HUES64 (cell line): Measurements from ENCODE around the gene FUT2.
"Not testable (repeated sequence)": the region's sequence is repeated elsewhere in the genome, so short reads cannot be mapped to it uniquely, and the experiment has no call there.

Source experiments
- H3K27ac ChIP-seq: 2 replicates; pipeline ENCODE4 v1.7.0; 2013; ENCODE audit warnings: low read depth, low read length, inconsistent platforms
- H3K27me3 ChIP-seq: 2 replicates; pipeline ENCODE4 v1.6.1; 2013; ENCODE audit warnings: mild to moderate bottlenecking, low read length; ENCODE audit not compliant: insufficient read depth
- H3K36me3 ChIP-seq: 2 replicates; pipeline ENCODE4 v1.6.1; 2013; ENCODE audit warnings: mild to moderate bottlenecking, low read length; ENCODE audit not compliant: insufficient read depth
- H3K4me1 ChIP-seq: 2 replicates; pipeline ENCODE4 v1.6.1; 2013; ENCODE audit warnings: mild to moderate bottlenecking, low read length, moderate library complexity; ENCODE audit not compliant: insufficient read depth
- H3K4me3 ChIP-seq: 2 replicates; pipeline ENCODE4 v1.5.1; 2013; ENCODE audit warnings: mild to moderate bottlenecking, low read length, moderate library complexity
- H3K9ac ChIP-seq: 2 replicates; pipeline ENCODE4 v1.6.1; 2013; ENCODE audit warnings: mild to moderate bottlenecking, low read depth, low read length
- H3K9me3 ChIP-seq: 2 replicates; pipeline ENCODE4 v1.6.1; 2013; ENCODE audit warnings: low read depth, low read length; ENCODE audit not compliant: insufficient read depth
- WGBS: fragments of 150-250, 120-280 bp; methylation state at CpG from one replicate; pipeline ENCODE4 v1.1.7; 2013; ENCODE audit warnings: missing lambda C conversion rate; 5-methylcytosine and 5-hydroxymethylcytosine counted together

Gene FUT2

DNA sequence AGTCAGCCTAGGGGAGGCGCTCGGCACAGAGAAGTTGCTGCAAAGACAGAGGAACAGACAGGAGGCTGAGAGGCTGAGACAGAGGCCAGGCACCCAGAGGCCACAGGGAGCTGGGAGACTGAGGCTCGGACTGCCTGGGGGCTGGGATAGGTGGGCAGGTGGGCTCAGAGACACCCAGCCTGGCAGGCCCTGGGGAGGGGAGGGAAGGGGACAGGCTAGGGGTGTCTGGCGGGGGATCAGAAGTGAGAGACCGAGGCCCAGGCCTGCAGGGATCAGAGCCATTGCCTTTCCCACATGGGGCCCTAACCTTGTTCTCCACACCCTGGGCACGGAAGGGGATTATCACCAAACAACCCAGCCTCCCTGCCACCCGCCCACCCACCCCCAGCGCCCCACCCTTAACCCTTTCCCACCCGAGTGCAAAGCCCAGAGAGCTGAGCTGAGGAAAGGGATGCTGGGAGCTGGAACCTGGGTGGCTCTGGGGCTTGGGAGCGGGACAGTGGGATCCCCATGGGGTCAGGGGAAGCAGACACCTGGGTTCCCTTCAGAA lies 24.2 kb upstream of the FUT2 start:
- H3K4me1 ChIP-seq = peaks cover 25% of the 10 kb centered on the region
- H3K27ac ChIP-seq = no peak overlapping the region
- WGBS = 84% methylated on average over 4 of the region's 10 CpGs
- peaks cover 11% of the 10 kb centered on the region for H3K27me3 ChIP-seq
- no peaks in the 10 kb centered on the region for H3K36me3 ChIP-seq
- no peak overlapping the region for H3K4me3 ChIP-seq
- no peaks in the 10 kb centered on the region for H3K9me3 ChIP-seq
- no peak overlapping the region for H3K9ac ChIP-seq

DNA sequence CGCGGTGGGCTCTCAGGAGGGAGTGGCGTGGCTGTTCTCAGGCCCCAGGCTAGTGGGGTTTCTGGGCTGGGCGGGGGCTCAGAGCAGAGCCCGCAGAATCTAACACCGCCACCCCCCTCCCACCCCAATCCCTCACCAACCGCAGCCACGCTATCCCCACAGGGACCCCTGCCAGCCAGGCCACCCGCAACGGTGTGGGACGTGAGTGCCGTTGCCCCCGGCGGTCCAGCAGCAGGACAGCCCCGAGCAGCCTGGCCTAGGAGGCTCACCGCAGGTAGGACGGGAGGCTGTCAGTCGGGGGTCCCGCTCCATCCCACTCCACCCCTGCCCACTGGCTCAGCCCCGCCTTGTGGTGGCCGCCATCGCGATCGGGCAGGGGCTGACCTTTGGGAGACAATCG lies 22.8 kb upstream of the FUT2 start, which contains the start of gene NTN5:
Gene NTN5 (minus strand): TSS at position 24 of the 400 bp plus-strand sequence. CDS start 2,031 bp downstream, outside the sequence.
- H3K4me3 ChIP-seq = peak within 1 kb of the TSS; percentile 26; the same call in 1 of the 2 replicates
- H3K4me1 ChIP-seq = peaks cover 25% of the 10 kb centered on the region
- H3K36me3 ChIP-seq = no peaks in the 10 kb centered on the region
- no peaks in the 10 kb centered on the region for H3K9me3 ChIP-seq
- whole genome bisulfite sequencing = 45% methylated on average over 25 of the region's 25 CpGs
- H3K9ac ChIP-seq = no peak within 1 kb of the TSS
- H3K27ac ChIP-seq = no peak within 1 kb of the TSS
- peaks cover 11% of the 10 kb centered on the region for H3K27me3 ChIP-seq

DNA sequence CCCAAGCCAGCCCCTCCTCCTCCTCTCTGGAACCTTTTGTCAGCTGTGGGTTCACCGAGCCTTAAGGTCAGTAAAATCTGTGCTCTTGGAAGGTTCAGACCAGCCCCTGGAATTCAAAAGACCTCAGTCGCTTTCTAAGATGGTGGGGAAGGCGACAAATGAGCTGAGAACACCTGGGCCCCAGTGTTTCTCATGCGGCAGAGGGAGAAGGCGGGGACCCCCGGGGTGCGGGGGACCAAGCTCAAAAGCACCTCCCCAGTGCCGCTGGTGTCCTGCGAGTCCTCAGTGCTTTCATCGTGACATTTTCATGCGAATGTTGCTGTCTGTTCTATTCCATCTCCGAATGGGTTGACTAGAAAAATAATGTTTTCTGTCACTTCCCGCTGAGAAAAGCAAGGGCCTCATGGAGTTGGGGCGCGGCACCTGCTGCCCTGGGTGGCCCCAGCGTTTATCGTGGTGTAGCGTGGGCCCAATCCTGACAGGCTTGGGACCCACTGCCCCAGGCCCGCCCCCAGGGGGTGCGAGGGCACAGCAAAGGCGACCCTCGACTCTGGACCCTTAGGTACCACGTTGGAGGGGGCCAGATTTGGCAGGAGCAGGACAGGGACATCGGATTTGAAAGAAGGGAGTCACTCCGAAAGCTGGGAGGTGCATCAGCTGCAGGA lies 22.2 kb upstream of the FUT2 start:
- peaks cover 25% of the 10 kb centered on the region for H3K4me1 ChIP-seq
- no peak overlapping the region for H3K27ac ChIP-seq
- H3K4me3 ChIP-seq = peak overlapping the region; percentile 26; the same call in 1 of the 2 replicates
- peaks cover 11% of the 10 kb centered on the region for H3K27me3 ChIP-seq
- WGBS = 40% methylated on average over 25 of the region's 25 CpGs
- H3K9ac ChIP-seq = no peak overlapping the region
- no peaks in the 10 kb centered on the region for H3K9me3 ChIP-seq
- H3K36me3 ChIP-seq = no peaks in the 10 kb centered on the region

DNA sequence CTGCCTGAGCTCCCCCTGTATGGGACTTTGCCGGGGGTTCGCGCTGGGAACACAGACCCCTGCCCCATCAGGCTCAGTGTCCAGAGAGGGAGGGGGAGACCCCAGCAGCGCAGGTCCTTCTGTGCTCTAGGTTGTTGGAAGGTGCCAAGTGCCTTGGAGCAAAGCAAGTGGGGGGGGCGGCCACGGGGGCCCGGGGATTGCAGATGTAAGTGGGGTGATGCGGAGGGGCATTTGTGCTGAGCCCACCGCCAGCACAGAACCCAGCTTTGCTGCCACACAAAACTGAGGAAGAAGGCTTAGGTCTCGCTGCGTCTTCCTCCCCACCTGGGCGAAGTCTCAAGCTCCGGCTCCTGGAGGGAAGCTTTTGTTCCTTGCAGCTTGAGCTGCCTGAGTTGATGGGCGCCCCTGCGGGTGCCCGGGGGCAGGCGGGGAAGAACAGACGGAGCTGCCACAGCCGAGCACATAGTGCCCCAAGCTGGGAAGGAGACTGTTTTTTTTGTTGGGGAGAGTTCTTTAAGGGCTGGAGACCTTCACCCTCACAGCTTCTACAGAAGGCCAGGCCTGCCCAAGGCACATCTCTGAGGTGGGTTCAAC lies 21.5 kb upstream of the FUT2 start:
- Histone ChIP-seq H3K4me1 (peaks cover 25% of the 10 kb centered on the region), H3K9ac (no peak overlapping the region), H3K36me3 (no peaks in the 10 kb centered on the region), H3K9me3 (no peaks in the 10 kb centered on the region), H3K27me3 (peaks cover 11% of the 10 kb centered on the region), H3K27ac (no peak overlapping the region), H3K4me3 (no peak overlapping the region)
- 23% methylated on average over 19 of the region's 19 CpGs for WGBS

DNA sequence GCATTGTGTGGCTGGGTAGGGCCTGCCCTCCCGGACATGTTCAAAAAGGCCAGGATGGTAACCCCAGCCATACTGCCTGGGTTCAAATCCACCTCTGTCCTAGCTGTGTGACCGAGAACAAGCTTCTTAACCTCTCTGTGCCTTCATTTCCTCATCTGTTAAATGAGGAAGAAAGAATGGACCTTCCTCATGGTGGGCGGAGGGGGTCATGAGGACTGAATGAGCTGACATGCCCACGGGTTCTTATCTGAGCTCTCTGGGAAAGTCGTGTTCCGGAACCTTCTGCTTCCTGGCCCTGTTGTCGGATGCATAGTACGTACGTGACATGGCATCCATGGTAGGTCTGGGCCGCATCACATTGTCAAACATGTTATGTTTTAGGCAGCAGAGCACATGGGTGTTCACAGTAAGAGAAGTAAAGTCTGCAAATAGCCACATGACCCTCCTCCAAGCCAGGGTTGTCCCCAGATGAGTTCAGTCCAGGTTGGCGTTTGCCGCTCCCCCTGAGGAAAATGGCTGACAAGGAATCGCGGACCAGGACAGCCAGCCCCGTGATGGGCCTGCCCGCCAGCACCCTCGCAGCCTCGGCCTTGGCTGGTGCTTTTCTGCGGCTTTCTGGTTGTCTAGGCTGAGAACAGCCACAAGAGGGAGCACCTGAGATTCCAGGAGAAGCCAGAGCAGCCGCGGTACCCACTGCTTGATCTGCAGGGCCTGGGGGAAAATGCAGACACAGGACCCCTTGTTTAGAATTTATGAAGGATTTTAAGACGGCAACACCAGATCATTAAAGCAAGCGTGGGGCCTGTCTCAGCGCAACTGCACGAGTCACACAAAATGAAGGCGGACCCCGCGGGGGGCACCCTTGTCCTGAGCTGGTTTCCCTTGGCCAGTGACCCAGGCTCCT lies 20.6 kb upstream of the FUT2 start:
- Histone ChIP-seq H3K9me3 (no peaks in the 10 kb centered on the region), H3K4me1 (peaks cover 25% of the 10 kb centered on the region), H3K4me3 (no peak overlapping the region), H3K36me3 (no peaks in the 10 kb centered on the region), H3K27me3 (peaks cover 11% of the 10 kb centered on the region), H3K27ac (no peak overlapping the region), H3K9ac (no peak overlapping the region)
- WGBS = 39% methylated on average over 28 of the region's 28 CpGs

DNA sequence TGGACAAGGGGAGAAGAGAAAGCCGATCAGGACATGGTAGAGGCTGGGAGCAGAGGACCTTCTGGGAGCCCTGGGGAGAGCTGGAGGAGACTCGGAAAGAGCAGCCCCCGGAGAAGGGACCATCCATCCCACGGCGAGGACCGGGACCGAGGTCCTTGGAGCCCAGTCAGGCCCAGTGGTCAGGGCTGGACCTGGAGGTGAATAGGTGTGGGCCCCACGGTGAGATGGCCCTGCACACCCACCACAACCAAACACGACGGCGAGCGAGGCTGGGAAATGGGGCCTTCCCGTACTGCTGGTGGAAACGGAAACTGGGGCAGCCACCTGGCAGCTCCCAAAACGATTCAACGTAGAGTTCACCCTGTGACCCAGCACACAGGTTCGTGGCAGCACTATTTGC lies 19.3 kb upstream of the FUT2 start:
- Histone ChIP-seq H3K9me3 (no peaks in the 10 kb centered on the region), H3K9ac (no peak overlapping the region), H3K4me1 (peaks cover 25% of the 10 kb centered on the region), H3K27ac (no peak overlapping the region), H3K27me3 (peaks cover 11% of the 10 kb centered on the region), H3K36me3 (no peaks in the 10 kb centered on the region), H3K4me3 (no peak overlapping the region)
- WGBS = 91% methylated on average over 17 of the region's 17 CpGs

DNA sequence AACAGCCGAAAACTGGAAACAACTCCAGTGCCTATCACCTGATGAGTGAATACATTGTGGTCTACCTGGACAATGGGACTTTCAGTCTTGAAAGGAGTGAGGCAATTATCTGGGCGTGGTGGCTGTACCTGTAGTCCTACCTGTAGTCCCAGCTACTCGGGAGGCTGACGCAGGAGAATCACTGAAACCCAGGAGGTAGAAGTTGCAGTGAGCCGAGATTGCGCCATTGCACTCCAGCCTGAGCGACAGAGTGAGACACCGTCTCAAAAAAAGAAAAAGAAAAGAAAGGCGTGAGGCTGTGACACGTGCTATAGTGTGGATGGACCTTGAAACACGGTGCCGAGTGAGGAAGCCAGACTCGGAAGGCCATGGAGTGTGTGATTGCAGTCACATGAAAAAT lies 18.9 kb upstream of the FUT2 start:
- Histone ChIP-seq H3K4me3 (no peak overlapping the region), H3K4me1 (peaks cover 25% of the 10 kb centered on the region), H3K36me3 (no peaks in the 10 kb centered on the region), H3K9ac (no peak overlapping the region), H3K27ac (no peak overlapping the region), H3K9me3 (no peaks in the 10 kb centered on the region), H3K27me3 (peaks cover 11% of the 10 kb centered on the region)
- WGBS = 93% methylated on average over 13 of the region's 13 CpGs

DNA sequence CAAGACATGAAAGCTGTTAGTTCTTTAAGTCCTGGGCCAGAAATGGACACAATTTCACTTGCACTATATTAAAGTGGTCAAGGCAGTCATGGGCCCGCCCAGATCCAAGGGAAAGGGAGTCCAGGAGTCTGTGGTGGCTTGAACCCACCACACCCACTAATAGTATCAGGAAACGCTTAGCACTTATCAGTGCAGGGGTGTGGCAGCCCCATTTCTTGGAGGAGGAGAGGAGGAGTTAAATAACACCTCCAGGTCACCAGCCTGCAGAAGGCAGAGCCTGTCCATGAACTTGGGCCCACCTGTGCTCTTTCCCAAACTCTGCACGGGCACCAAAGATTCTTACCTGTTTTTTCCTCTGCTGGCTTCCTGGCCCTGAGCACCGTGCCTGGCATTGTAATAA lies 17.6 kb upstream of the FUT2 start:
- H3K9me3 ChIP-seq = no peaks in the 10 kb centered on the region
- peaks cover 24% of the 10 kb centered on the region for H3K4me1 ChIP-seq
- H3K4me3 ChIP-seq = no peak overlapping the region
- H3K27ac ChIP-seq = no peak overlapping the region
- WGBS = 86% methylated on average over 3 of the region's 4 CpGs
- no peak overlapping the region for H3K9ac ChIP-seq
- no peaks in the 10 kb centered on the region for H3K36me3 ChIP-seq
- H3K27me3 ChIP-seq = peaks cover 11% of the 10 kb centered on the region

DNA sequence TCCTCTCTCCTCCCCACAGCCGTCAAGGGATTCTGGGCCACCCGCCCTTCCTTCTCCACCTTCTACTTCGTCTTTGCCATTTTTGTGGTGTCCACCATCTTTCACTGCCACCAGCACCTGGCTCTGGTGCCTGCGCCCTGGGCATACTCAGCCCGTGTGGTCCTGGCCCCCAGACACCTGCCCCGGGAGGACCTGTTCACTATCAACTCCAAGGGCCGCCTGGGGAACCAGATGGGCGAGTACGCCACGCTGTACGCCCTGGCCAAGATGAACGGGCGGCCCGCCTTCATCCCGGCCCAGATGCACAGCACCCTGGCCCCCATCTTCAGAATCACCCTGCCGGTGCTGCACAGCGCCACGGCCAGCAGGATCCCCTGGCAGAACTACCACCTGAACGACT lies 15.8 kb upstream of the FUT2 start:
- not testable (repeated sequence) for H3K27ac ChIP-seq, H3K4me1 ChIP-seq, H3K9me3 ChIP-seq, H3K27me3 ChIP-seq, H3K36me3 ChIP-seq, H3K4me3 ChIP-seq, H3K9ac ChIP-seq
- 94% methylated on average over 14 of the region's 19 CpGs for WGBS

DNA sequence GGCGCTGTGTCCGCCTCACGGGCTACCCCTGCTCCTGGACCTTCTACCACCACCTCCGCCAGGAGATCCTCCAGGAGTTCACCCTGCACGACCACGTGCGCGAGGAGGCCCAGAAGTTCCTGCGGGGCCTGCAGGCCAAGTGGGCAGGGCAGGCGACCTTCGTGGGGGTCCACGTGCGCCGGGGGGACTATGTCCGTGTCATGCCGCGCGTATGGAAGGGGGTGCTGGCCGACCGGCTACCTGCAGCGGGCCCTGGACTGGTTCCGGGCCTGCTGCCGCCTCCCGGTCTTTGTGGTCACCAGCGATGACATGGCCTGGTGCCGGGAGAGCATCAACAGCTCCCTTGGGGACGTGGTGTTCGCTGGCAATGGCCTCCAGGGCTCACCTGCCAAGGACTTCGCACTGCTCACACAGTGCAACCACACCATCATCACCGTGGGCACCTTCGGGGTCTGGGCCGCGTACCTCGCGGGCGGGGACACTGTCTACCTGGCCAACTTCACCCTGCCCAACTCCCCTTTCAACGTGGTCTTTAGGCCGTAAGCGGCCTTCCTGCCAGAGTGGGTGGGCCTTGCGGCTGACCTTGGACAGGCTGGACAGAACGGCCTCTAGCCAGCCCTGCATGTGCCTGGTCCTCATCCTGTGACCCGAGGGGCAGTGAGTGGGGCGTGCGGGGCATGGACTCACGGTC lies 15.2 kb upstream of the FUT2 start:
- Histone ChIP-seq H3K36me3 (no peaks in the 10 kb centered on the region), H3K9ac (no peak overlapping the region), H3K27me3 (no peaks in the 10 kb centered on the region), H3K27ac (no peak overlapping the region), H3K4me1 (0 out of 2 replicates have a peak, but pooled peaks cover 3% of the 10 kb centered on the region), H3K9me3 (no peaks in the 10 kb centered on the region), H3K4me3 (no peak overlapping the region)
- 94% methylated on average over 45 of the region's 45 CpGs for WGBS
